Panc1 (cell line): ENCODE results near the gene ZNF407.

Experiments
- CTCF ChIP-seq: fragments of 450-650 bp; IDR thresholded peaks from 2 replicates; pipeline ENCODE4 v1.5.1; 2017; ENCODE audit warnings: mild to moderate bottlenecking
- POLR2AphosphoS5 ChIP-seq: IDR thresholded peaks from 2 replicates; pipeline ENCODE4 v1.6.1; 2012; ENCODE audit warnings: mild to moderate bottlenecking, low read depth, low read length, moderate library complexity
- REST ChIP-seq, 2 experiments: IDR thresholded peaks; 2 replicates each; pipeline ENCODE4 v1.6.1; 2011 to 2012; ENCODE audit warnings: low read depth in 2 of 2, control low read depth in 1 of 2, low read length in 1 of 2, mild to moderate bottlenecking in 1 of 2, moderate library complexity in 1 of 2; ENCODE audit not compliant: insufficient read depth in 1 of 2
- SIN3A ChIP-seq: IDR thresholded peaks from 2 replicates; pipeline ENCODE4 v1.6.1; 2012; ENCODE audit warnings: low read depth, mild to moderate bottlenecking, low read length, moderate library complexity, borderline replicate concordance; ENCODE audit not compliant: insufficient read depth
- TCF7L2 ChIP-seq: IDR thresholded peaks from 2 replicates; pipeline ENCODE4 v1.6.1; 2011; ENCODE audit warnings: mild to moderate bottlenecking, low read depth, low read length, inconsistent platforms

- TF ChIP-seq CTCF (no peak), POLR2AphosphoS5 (no peak), SIN3A (no peak), TCF7L2 (no peak), REST (IDR thresholded peaks at IDR 0.05; ENCODE audit: insufficient read depth in 1 of 2, low read depth in 2 of 2, low read length in 1 of 2) (no peak)
Measured at GRCh38 chr18:74989134-74989533, 391.5 kb downstream of the ZNF407 start.
